Karpas-422 (cell line): ENCODE results near the gene CDAN1. TPM values are rescaled to one million over a fixed set of nuclear protein-coding genes. Genes with fewer than 3 reads are reported as not detected.
A peak's percentile ranks its signal among the peaks of the same experiment; 100 is the strongest.
"Not testable (repeated sequence)": the region's sequence is repeated elsewhere in the genome, so short reads cannot be mapped to it uniquely, and the experiment has no call there.

Experiments
- DNase-seq: peaks from one replicate; pipeline ENCODE4 v3.0.0-alpha.2; 2015
- H2AFZ ChIP-seq: fragments of 200-600 bp; sonication (generic); 2 replicates; pipeline ENCODE4 v1.6.1; 2014; ENCODE audit warnings: antibody characterized with exemption, low read length, mixed read lengths
- H3K27ac ChIP-seq: fragments of 200-600 bp; sonication (generic); 2 replicates; pipeline ENCODE4 v1.5.1; 2014; ENCODE audit warnings: mild to moderate bottlenecking, low read length, moderate library complexity
- H3K27me3 ChIP-seq: fragments of 200-600 bp; sonication (generic); 2 replicates; pipeline ENCODE4 v1.6.1; 2014; ENCODE audit warnings: low read length, mixed read lengths
- H3K36me3 ChIP-seq: fragments of 200-600 bp; sonication (generic); 2 replicates; pipeline ENCODE4 v1.6.1; 2014; ENCODE audit warnings: low read length, mixed read lengths; ENCODE audit not compliant: insufficient read depth
- H3K4me1 ChIP-seq: fragments of 200-600 bp; sonication (generic); 2 replicates; pipeline ENCODE4 v1.6.1; 2014; ENCODE audit warnings: mild to moderate bottlenecking, low read length, mixed read lengths
- H3K4me2 ChIP-seq: fragments of 200-600 bp; sonication (generic); 2 replicates; pipeline ENCODE4 v1.6.1; 2014; ENCODE audit warnings: low read length, low read depth, mild to moderate bottlenecking; ENCODE audit not compliant: poor library complexity, severe bottlenecking
- H3K4me3 ChIP-seq: fragments of 200-600 bp; sonication (generic); 2 replicates; pipeline ENCODE4 v1.5.1; 2014; ENCODE audit warnings: mild to moderate bottlenecking, antibody characterized with exemption, low read length, mixed read lengths
- H3K79me2 ChIP-seq: fragments of 200-600 bp; sonication (generic); 2 replicates; pipeline ENCODE4 v1.6.1; 2014; ENCODE audit warnings: mild to moderate bottlenecking, low read length, mixed read lengths
- H3K9ac ChIP-seq: fragments of 200-600 bp; sonication (generic); 2 replicates; pipeline ENCODE4 v1.6.0; 2014; ENCODE audit warnings: low read length
- H3K9me2 ChIP-seq: fragments of 200-600 bp; sonication (generic), shearing (Covaris generic); replicated peaks from 2 replicates; pipeline ENCODE4 v1.6.0; 2014; ENCODE audit warnings: mild to moderate bottlenecking, low read length, moderate library complexity; ENCODE audit not compliant: insufficient read depth
- H3K9me3 ChIP-seq: fragments of 300-700, 200-600 bp; sonication (generic); 2 replicates; pipeline ENCODE4 v1.6.1; 2014; ENCODE audit warnings: low read length, mixed read lengths
- H4K20me1 ChIP-seq: fragments of 200-600 bp; sonication (generic); 2 replicates; pipeline ENCODE4 v1.6.1; 2014; ENCODE audit warnings: mild to moderate bottlenecking, antibody characterized with exemption, low read length, low read depth; ENCODE audit not compliant: insufficient read depth
- total RNA-seq: library from RNA; depleted of rRNA; stranded (reverse); fragments of >200 nt; shearing (Covaris generic); gene quantifications from 2 replicates; pipeline ENCODE4 v1.2.3, GENCODE V29; 2014; ENCODE audit warnings: low replicate concordance; rRNA removed

Gene CDAN1
- 23.8 and 35.9 TPM in 2 replicates for total RNA-seq

- Histone ChIP-seq H3K4me1 (peaks cover 18% of the 10 kb centered on the region), H3K4me3 (peak within 1 kb of the TSS; percentile 98), H3K9me2 (no peaks in the 10 kb centered on the region), H3K79me2 (peaks cover 32% of the 10 kb centered on the region), H3K9me3 (no peaks in the 10 kb centered on the region), H3K27me3 (no peaks in the 10 kb centered on the region), H3K4me2 (peak within 1 kb of the TSS; percentile 68), H4K20me1 (no peaks in the 10 kb centered on the region; the same call in 1 of the 2 replicates), H3K27ac (peak within 1 kb of the TSS; percentile 59), H3K36me3 (peaks cover 7% of the 10 kb centered on the region; the same call in 1 of the 2 replicates), H3K9ac (peak within 1 kb of the TSS; percentile 97), H2AFZ (peak within 1 kb of the TSS; percentile 98)
- DNase-seq, result peak; percentile 96
Observed at GRCh38 chr15:42736793-42737528, at the start of gene CDAN1. Gene CDAN1, minus strand, starts transcription at chr15:42737128. Its CDS starts 26 bp downstream, at chr15:42737102.

GRCh38 chr15:42785569-42785968, 48.6 kb upstream of the CDAN1 start:
- no peaks in the 10 kb centered on the region for H3K27me3 ChIP-seq
- no peak overlapping the region for H2AFZ ChIP-seq
- no peak for DNase-seq

GRCh38 chr15:42784705-42785104, 47.8 kb upstream of the CDAN1 start:
- H3K9ac ChIP-seq, result no peak overlapping the region
- H3K9me3 ChIP-seq, result no peaks in the 10 kb centered on the region
- no peak overlapping the region for H3K4me3 ChIP-seq
- no peaks in the 10 kb centered on the region for H3K36me3 ChIP-seq
- H3K4me1 ChIP-seq, result peaks cover 11% of the 10 kb centered on the region
- H3K9me2 ChIP-seq, result no peaks in the 10 kb centered on the region
- no peaks in the 10 kb centered on the region for H4K20me1 ChIP-seq
- no peaks in the 10 kb centered on the region for H3K27me3 ChIP-seq
- no peaks in the 10 kb centered on the region for H3K79me2 ChIP-seq
- no peak overlapping the region for H3K4me2 ChIP-seq
- H2AFZ ChIP-seq, result no peak overlapping the region
- no peak overlapping the region for H3K27ac ChIP-seq
- no peak for DNase-seq

More at GRCh38 chr15:42785569-42785968, 48.6 kb upstream of the CDAN1 start:
- Histone ChIP-seq H3K9me2 (no peaks in the 10 kb centered on the region), H3K9ac (no peak overlapping the region), H3K27ac (no peak overlapping the region), H3K4me2 (no peak overlapping the region), H3K9me3 (no peaks in the 10 kb centered on the region), H3K4me1 (peaks cover 11% of the 10 kb centered on the region), H3K36me3 (no peaks in the 10 kb centered on the region), H3K79me2 (no peaks in the 10 kb centered on the region), H3K4me3 (no peak overlapping the region), H4K20me1 (no peaks in the 10 kb centered on the region)

GRCh38 chr15:42782716-42783115, 45.8 kb upstream of the CDAN1 start:
- DNase-seq, result no peak
- H2AFZ ChIP-seq, result no peak overlapping the region
- no peak overlapping the region for H3K4me3 ChIP-seq
- no peak overlapping the region for H3K9ac ChIP-seq
- H4K20me1 ChIP-seq, result no peaks in the 10 kb centered on the region
- no peaks in the 10 kb centered on the region for H3K79me2 ChIP-seq
- H3K36me3 ChIP-seq, result no peaks in the 10 kb centered on the region
- H3K4me1 ChIP-seq, result no peaks in the 10 kb centered on the region
- no peaks in the 10 kb centered on the region for H3K27me3 ChIP-seq
- H3K9me2 ChIP-seq, result no peaks in the 10 kb centered on the region
- no peak overlapping the region for H3K27ac ChIP-seq
- no peaks in the 10 kb centered on the region for H3K9me3 ChIP-seq
- H3K4me2 ChIP-seq, result no peak overlapping the region

- Histone ChIP-seq H3K4me1 (no peaks in the 10 kb centered on the region), H3K4me3 (no peak overlapping the region), H3K9me2 (no peaks in the 10 kb centered on the region), H3K9ac (no peak overlapping the region), H3K36me3 (no peaks in the 10 kb centered on the region; the same call in none of the 2 replicates), H4K20me1 (no peaks in the 10 kb centered on the region), H3K27ac (no peak overlapping the region), H3K4me2 (no peak overlapping the region), H3K9me3 (no peaks in the 10 kb centered on the region), H3K79me2 (peaks cover 10% of the 10 kb centered on the region), H3K27me3 (no peaks in the 10 kb centered on the region), H2AFZ (no peak overlapping the region)
- DNase-seq, result no peak
Observed at GRCh38 chr15:42775416-42775815, 38.5 kb upstream of the CDAN1 start.

GRCh38 chr15:42772901-42773300, 36.0 kb upstream of the CDAN1 start:
- H3K4me2 ChIP-seq, result no peak overlapping the region
- no peak for DNase-seq
- H3K27ac ChIP-seq, result no peak overlapping the region
- no peaks in the 10 kb centered on the region; the same call in none of the 2 replicates for H3K36me3 ChIP-seq
- no peaks in the 10 kb centered on the region for H3K9me2 ChIP-seq
- no peak overlapping the region for H3K9ac ChIP-seq
- H3K79me2 ChIP-seq, result peaks cover 12% of the 10 kb centered on the region
- no peaks in the 10 kb centered on the region for H3K27me3 ChIP-seq
- H3K4me1 ChIP-seq, result no peaks in the 10 kb centered on the region
- H3K9me3 ChIP-seq, result no peaks in the 10 kb centered on the region
- H3K4me3 ChIP-seq, result no peak overlapping the region
- H2AFZ ChIP-seq, result no peak overlapping the region
- H4K20me1 ChIP-seq, result no peaks in the 10 kb centered on the region

GRCh38 chr15:42772144-42772543, 35.2 kb upstream of the CDAN1 start:
- no peaks in the 10 kb centered on the region for H3K9me2 ChIP-seq
- H2AFZ ChIP-seq, result no peak overlapping the region
- no peak overlapping the region for H3K9ac ChIP-seq
- no peaks in the 10 kb centered on the region for H3K4me1 ChIP-seq
- no peaks in the 10 kb centered on the region for H3K27me3 ChIP-seq
- H3K27ac ChIP-seq, result no peak overlapping the region
- no peak overlapping the region for H3K4me3 ChIP-seq
- H3K79me2 ChIP-seq, result peaks cover 14% of the 10 kb centered on the region
- no peaks in the 10 kb centered on the region for H3K9me3 ChIP-seq
- no peak overlapping the region for H3K4me2 ChIP-seq
- no peaks in the 10 kb centered on the region for H4K20me1 ChIP-seq
- H3K36me3 ChIP-seq, result no peaks in the 10 kb centered on the region; the same call in none of the 2 replicates
- DNase-seq, result no peak

GRCh38 chr15:42766109-42766508, 29.2 kb upstream of the CDAN1 start:
- not testable (repeated sequence) for H3K36me3 ChIP-seq, H3K9me2 ChIP-seq, H3K4me1 ChIP-seq, H3K4me2 ChIP-seq, H2AFZ ChIP-seq, H3K4me3 ChIP-seq, H3K27me3 ChIP-seq, H4K20me1 ChIP-seq, H3K9ac ChIP-seq, H3K27ac ChIP-seq, DNase-seq, H3K9me3 ChIP-seq
- peaks cover 13% of the 10 kb centered on the region for H3K79me2 ChIP-seq
